ENCODE results near the gene TSC1.

The TSC1 gene

GRCh38 chr9:132931178-132931735 is 13.2 kb downstream of the TSC1 start:
- no peaks in the 10 kb centered on the region for H3K79me2 ChIP-seq (ENCODE audit: insufficient read depth, low read length)
- H2AFZ ChIP-seq (ENCODE audit: low read length), result no peak overlapping the region
- no peak for TF ChIP-seq CTCF (conservative IDR thresholded peaks at IDR 0.05; ENCODE audit: low read length)
- TF ChIP-seq EZH2phosphoT487 (IDR thresholded peaks at IDR 0.05; ENCODE audit: borderline replicate concordance), result no peak
- H3K4me3 ChIP-seq (ENCODE audit: low read length, poor library complexity, severe bottlenecking), result no peak overlapping the region
- H3K9me3 ChIP-seq (ENCODE audit: insufficient read depth, low read depth, low read length), result no peaks in the 10 kb centered on the region
- H3K9ac ChIP-seq (ENCODE audit: low read depth, low read length, poor library complexity, severe bottlenecking), result no peak overlapping the region
- H3K4me1 ChIP-seq (ENCODE audit: insufficient read depth, low read length, poor library complexity, severe bottlenecking), result no peaks in the 10 kb centered on the region
- no peaks in the 10 kb centered on the region for H3F3A ChIP-seq (ENCODE audit: low read depth)
- no peaks in the 10 kb centered on the region for H3K27me3 ChIP-seq (ENCODE audit: insufficient read depth, low read length, poor library complexity, severe bottlenecking)
- no peaks in the 10 kb centered on the region for H4K20me1 ChIP-seq (ENCODE audit: insufficient read depth, low read length, poor library complexity, severe bottlenecking)
- H3K4me2 ChIP-seq (ENCODE audit: low read depth, low read length, poor library complexity, severe bottlenecking), result no peak overlapping the region
- H3K36me3 ChIP-seq (ENCODE audit: insufficient read depth, low read length), result peaks cover 34% of the 10 kb centered on the region; the same call in 1 of the 2 replicates
- H3K9me2 ChIP-seq (replicated peaks; ENCODE audit: low read depth, low read length), result no peaks in the 10 kb centered on the region

- H3K9me3 ChIP-seq (ENCODE audit: insufficient read depth, low read depth, low read length), result no peaks in the 10 kb centered on the region
- no peaks in the 10 kb centered on the region for H3K79me2 ChIP-seq (ENCODE audit: insufficient read depth, low read length)
- H3K9me2 ChIP-seq (replicated peaks; ENCODE audit: low read depth, low read length), result no peaks in the 10 kb centered on the region
- no peak overlapping the region for H3K4me2 ChIP-seq (ENCODE audit: low read depth, low read length, poor library complexity, severe bottlenecking)
- no peak overlapping the region for H3K9ac ChIP-seq (ENCODE audit: low read depth, low read length, poor library complexity, severe bottlenecking)
- H4K20me1 ChIP-seq (ENCODE audit: insufficient read depth, low read length, poor library complexity, severe bottlenecking), result no peaks in the 10 kb centered on the region
- no peaks in the 10 kb centered on the region for H3K27me3 ChIP-seq (ENCODE audit: insufficient read depth, low read length, poor library complexity, severe bottlenecking)
- H2AFZ ChIP-seq (ENCODE audit: low read length), result no peak overlapping the region
- H3K4me3 ChIP-seq (ENCODE audit: low read length, poor library complexity, severe bottlenecking), result no peak overlapping the region
- peaks cover 57% of the 10 kb centered on the region; the same call in 1 of the 2 replicates for H3K36me3 ChIP-seq (ENCODE audit: insufficient read depth, low read length)
- H3K4me1 ChIP-seq (ENCODE audit: insufficient read depth, low read length, poor library complexity, severe bottlenecking), result no peaks in the 10 kb centered on the region
- no peak for TF ChIP-seq CTCF (conservative IDR thresholded peaks at IDR 0.05; ENCODE audit: low read length)
- TF ChIP-seq EZH2phosphoT487 (IDR thresholded peaks at IDR 0.05; ENCODE audit: borderline replicate concordance), result no peak
- H3F3A ChIP-seq (ENCODE audit: low read depth), result no peaks in the 10 kb centered on the region
Observed at GRCh38 chr9:132927704-132928103, 16.7 kb downstream of the TSC1 start.

- H3K9ac ChIP-seq (ENCODE audit: low read depth, low read length, poor library complexity, severe bottlenecking), result no peak overlapping the region
- H3F3A ChIP-seq (ENCODE audit: low read depth), result no peaks in the 10 kb centered on the region
- H2AFZ ChIP-seq (ENCODE audit: low read length), result no peak overlapping the region
- no peak overlapping the region for H3K4me3 ChIP-seq (ENCODE audit: low read length, poor library complexity, severe bottlenecking)
- H3K4me2 ChIP-seq (ENCODE audit: low read depth, low read length, poor library complexity, severe bottlenecking), result no peak overlapping the region
- H3K27me3 ChIP-seq (ENCODE audit: insufficient read depth, low read length, poor library complexity, severe bottlenecking), result no peaks in the 10 kb centered on the region
- no peaks in the 10 kb centered on the region for H4K20me1 ChIP-seq (ENCODE audit: insufficient read depth, low read length, poor library complexity, severe bottlenecking)
- H3K4me1 ChIP-seq (ENCODE audit: insufficient read depth, low read length, poor library complexity, severe bottlenecking), result no peaks in the 10 kb centered on the region
- H3K9me2 ChIP-seq (replicated peaks; ENCODE audit: low read depth, low read length), result no peaks in the 10 kb centered on the region
- H3K9me3 ChIP-seq (ENCODE audit: insufficient read depth, low read depth, low read length), result no peaks in the 10 kb centered on the region
- no peak for TF ChIP-seq CTCF (conservative IDR thresholded peaks at IDR 0.05; ENCODE audit: low read length)
- TF ChIP-seq EZH2phosphoT487 (IDR thresholded peaks at IDR 0.05; ENCODE audit: borderline replicate concordance), result no peak
- no peaks in the 10 kb centered on the region for H3K79me2 ChIP-seq (ENCODE audit: insufficient read depth, low read length)
- peaks cover 92% of the 10 kb centered on the region; the same call in 1 of the 2 replicates for H3K36me3 ChIP-seq (ENCODE audit: insufficient read depth, low read length)
Observed at GRCh38 chr9:132923346-132923902, 21.0 kb downstream of the TSC1 start.
